Fibroblast of skin of right biceps (primary cell): ENCODE measurements around the gene SNRNP27.
A peak's percentile ranks its signal among the peaks of the same experiment; 100 is the strongest.

Source experiments
- DNase-seq: peaks from one replicate; pipeline ENCODE4 v3.0.0-alpha.2; 2013

SNRNP27 gene

GRCh38 chr2:69917852-69918251 is 24.1 kb downstream of the SNRNP27 start:
- peak; percentile 76 for DNase-seq

- no peak for DNase-seq
These were observed 24.6 kb downstream of the SNRNP27 start for GRCh38 chr2:69918401-69918800.

DNA sequence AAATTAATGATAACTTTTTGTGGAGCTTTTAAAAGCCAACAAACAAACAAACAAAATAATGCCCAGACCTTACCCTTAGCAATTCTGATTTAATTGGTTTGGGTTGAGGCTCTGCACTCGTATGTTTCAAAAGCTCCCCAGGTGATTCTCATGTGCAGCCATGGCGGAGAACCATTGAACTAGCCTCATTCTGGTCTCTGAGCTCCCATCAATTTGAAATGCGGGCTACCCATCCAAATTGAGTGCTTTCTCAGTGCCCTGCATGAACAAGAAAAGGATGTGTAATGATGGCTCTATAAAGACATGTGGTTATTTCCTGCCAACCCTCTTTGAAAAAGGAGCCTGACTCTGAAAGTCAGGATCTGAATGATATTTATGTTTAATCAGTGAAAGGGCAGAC is 29.4 kb downstream of the SNRNP27 start:
- no peak for DNase-seq

- no peak for DNase-seq
These were observed 33.2 kb downstream of the SNRNP27 start for GRCh38 chr2:69926849-69927515.

GRCh38 chr2:69931832-69932595 is 38.3 kb downstream of the SNRNP27 start:
- DNase-seq, result no peak

DNA sequence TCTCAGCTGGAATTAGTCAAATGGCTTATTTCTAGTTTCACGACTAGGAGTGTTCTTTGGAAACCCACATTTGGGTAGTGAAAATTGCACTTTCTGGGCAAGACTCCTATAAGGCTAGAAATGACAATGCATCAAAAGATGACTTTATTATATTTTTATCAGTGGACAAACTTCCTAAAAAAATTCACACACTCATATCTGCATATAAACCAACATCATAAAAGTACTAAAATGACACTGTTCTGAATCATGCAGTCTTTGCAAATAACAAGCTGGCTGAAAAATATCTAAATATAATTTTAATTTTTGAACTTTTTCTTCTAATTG is 38.8 kb downstream of the SNRNP27 start:
- DNase-seq, result no peak

- DNase-seq, result no peak
These were observed 39.6 kb downstream of the SNRNP27 start for GRCh38 chr2:69933254-69933828.

DNA sequence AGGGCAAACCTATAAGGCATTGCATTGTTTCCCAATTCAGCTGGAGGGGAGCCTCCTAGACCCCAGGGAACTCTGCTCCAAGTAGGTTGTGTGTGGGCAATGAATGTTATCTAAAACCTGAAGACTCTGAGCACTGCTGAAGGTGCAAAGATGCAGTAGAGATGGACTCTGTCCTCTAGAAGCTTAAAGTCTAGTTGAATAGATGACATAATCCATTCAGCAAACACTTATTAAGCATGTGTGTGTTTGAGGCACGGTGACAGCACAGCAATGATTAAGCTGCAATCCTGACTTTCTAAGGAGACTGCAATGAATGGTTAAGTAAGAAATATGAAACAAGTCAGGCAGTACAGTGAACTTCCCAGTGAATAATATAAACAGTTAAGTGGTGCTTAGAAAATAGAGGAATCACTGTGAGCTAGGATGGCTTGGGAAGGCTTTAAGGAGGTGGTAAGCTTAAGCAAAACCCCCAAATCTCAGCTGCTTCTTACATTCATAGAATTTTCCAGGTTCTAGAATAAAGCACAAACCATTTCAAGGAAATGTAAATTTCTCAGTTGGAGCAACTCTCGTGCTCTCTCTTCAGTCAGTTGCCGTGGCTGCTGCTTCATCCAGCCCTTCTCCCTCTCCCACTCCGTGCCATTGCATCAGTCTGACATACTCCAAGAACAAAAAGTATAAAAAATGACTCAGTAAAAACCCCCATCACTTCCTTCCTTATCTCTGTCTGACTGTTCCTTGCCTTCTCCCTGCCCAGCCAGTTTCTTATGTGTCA is 40.3 kb downstream of the SNRNP27 start:
- DNase-seq, result peak; percentile 91

- DNase-seq, result no peak
These were observed 40.8 kb downstream of the SNRNP27 start for GRCh38 chr2:69934614-69934908.

DNA sequence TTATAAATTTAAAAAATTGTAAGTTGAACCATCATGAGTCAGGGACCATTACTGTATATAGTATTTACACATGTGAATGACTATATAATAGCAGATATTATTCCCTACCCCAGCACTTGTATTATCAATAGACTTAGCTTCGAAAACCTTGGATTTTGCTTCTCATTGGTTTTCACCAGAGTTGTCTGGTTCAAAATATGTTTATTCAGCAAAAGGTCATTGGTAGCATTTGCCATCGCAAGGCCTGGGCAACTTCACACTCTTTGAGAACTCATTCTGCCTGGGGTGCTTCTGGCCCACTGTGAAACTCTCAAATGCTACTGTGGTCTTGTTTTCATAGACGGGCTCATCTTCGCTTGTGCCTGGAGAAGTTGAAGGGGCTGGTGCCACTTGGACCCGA is 41.3 kb downstream of the SNRNP27 start:
- no peak for DNase-seq

DNA sequence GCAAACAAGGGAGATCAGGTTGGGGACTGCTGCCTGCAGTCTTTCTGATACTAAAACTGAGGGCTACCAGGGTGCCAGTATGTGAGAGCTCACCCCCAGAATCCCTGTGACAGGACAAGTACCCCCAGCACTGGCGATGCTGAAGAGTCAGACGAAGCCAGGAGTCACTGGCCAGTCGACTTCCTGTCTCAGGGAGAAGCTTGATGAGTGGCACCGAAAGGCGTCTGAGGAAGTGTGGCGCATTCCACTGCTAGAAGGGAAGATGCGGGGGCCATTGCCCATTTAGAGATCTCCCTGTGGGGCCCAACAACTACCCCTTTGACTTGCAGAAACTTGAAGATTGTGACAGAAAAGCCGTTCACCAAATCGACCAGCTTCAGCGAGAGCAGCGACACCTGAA is 43.1 kb downstream of the SNRNP27 start:
- DNase-seq, result peak; percentile 61

GRCh38 chr2:69937968-69938367 is 44.2 kb downstream of the SNRNP27 start:
- no peak for DNase-seq

GRCh38 chr2:69939722-69940121 is 46.0 kb downstream of the SNRNP27 start:
- no peak for DNase-seq

DNA sequence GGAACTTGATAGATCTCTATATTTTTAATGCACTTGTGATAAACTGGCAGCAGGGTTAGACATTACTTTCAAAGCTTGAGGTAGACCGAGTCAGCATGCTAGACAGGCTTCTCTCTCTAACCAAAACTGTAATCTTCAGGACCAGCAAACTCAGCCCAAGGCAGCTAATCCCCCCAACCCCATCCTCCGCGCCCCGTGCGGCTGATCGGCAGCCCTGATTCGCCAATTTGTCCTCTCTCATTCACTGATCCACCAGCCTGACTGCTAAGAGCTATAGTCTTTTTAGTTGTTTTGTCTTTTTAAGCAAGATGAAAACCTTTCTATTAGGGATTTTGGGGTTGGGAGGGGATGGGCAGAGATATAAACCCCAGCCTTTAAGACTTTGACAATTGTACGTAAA is 46.9 kb downstream of the SNRNP27 start:
- no peak for DNase-seq

DNA sequence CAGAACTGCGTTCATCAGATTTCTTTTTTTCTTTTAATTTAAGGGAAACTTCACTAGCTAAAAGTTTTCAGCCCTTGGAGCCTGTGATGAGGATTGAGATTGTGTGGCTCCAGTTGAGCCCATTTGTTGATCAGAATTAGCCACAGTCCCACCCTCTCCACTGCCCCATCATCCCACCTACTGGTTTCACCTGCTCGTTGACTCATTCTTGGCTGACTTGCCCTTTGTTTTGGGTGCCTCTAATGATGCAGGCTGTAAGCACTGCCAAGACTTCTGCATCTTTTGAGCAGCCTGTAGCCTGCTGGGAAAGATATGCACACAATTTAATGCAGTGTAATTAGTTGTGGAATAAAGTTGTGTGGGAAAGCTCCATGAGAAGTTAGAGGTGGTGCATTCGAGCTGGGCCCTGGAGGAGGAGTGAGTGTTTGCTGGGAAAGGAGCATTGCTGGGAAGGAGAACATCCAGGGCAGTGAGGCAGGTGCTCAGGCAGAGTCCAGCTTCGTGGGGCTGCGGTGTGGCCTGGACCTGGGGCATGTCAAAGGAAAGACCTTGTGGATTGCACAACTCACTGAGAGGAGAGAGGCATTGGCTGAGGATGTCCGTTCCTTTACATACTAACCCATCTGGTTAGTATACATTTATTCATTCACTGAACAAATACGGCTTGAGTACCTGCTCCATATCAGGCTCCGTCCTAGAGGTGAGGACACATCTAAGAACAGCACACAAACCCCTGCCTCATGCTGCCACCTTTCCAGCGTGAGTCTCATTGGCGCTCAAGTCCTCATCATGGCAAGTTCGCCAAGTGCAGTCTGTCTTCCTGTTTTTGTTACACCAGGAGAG is 49.5 kb downstream of the SNRNP27 start:
- DNase-seq, result no peak

- DNase-seq, result no peak
These were observed 50.2 kb downstream of the SNRNP27 start for GRCh38 chr2:69943843-69944525.

DNA sequence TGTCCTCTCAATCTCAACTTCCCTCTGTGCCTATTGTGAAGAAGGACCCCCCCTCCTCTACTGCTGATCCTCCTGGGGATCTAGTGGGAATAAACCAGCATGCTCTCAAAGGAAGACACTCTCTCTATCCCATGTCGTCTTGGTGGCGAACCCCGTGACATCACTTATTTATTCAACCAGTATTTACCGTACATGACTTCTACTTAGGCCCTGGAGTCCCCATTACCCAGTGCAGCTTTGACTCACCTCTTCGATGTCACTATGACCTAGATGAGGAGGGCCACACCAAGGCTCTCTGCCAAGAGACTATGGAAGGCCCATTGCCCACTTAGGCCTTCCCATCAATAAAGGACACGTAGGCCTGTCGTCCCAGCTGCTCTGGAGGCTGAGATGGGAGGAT is 51.0 kb downstream of the SNRNP27 start:
- DNase-seq, result no peak

DNA sequence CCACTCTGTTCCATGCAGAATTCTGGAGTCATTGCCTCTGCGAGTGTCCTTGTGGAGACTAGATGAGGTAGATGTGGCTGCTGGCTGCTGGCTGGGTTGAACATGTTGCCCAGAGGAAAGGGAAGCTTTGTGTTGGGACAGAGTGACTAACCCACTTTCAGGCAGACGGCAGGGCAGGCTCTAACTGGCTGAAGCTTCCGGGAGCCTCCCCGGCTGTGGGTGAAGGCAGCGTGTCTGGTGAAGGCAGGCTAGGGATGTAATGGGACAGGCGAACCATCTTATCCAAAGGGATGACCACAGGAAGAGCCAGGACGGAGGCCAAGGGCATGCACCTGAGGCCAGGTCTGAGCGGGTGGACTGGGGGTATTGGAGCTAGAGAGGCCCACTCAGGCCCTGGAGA is 51.7 kb downstream of the SNRNP27 start:
- peak; percentile 9 for DNase-seq

DNA sequence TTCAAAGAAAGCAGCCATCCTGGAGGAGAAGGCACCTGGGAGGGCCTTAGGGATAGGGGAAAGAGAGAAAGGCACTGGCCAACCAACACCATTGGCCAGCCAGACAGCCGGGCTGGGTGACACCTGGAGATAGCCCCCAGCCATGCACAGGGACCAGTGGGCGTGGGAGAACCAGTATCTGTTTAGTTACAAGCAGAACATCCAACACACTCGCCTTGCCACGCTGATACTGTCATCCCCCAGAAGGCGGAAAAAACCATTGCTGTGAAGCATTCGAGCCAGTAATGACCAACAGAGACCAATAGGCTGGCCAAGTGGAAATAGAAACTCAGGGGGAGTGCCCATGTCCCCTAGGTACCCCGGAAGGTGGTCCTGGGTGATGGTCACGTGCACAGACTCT is 52.2 kb downstream of the SNRNP27 start:
- no peak for DNase-seq

- DNase-seq, result peak; percentile 73
These were observed 52.9 kb downstream of the SNRNP27 start for GRCh38 chr2:69946351-69947324.

- DNase-seq, result no peak
These were observed 53.7 kb downstream of the SNRNP27 start for GRCh38 chr2:69947325-69947931.
